Effector CD4-positive, alpha-beta T cell (primary cell): ENCODE results near the gene SMC1A.

Experiments
- DNase-seq: peaks from one replicate; pipeline ENCODE4 v3.0.0-alpha.2; 2020

Gene SMC1A

DNA sequence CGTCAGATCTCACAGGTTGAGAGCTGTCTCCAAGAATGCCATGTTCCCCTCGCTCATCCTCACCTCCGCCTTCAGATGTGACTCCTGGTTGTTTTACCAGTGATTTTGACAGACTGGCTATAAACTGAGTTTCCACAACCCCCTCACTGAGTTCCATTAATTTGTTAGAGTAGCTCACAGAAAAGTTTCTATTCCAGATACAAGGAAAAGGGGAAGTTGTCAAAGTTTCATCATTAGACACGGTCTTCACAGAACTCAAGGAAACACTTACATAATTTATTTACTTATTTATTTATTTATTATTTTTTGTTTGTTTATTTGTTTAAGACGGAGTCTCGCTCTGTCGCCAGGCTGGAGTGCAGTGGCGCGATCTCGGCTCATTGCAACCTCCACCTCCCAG is 85.4 kb downstream of the SMC1A start:
- no peak for DNase-seq

- DNase-seq, result no peak
Measured at GRCh38 chrX:53333853-53334252, 88.6 kb downstream of the SMC1A start.

DNA sequence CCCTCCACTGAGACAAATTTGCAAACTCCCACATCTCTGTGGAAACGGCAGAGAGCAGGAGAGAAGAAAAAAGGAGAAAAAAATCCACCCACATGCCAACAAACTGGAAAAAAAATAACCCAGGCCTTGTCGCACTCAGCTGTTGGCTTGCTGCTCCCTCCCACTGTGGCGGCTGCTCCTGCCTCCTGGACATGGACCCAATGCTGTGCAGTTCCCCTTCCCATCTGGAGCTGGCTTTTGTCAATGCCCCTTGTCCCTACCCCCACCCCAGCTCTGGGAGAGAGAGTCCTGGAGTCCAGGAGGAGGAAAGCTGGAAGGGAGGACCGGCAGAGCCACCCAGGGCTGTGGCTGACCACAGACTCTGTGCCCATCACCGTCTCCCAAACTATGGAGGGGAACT is 90.2 kb downstream of the SMC1A start:
- DNase-seq, result no peak

DNA sequence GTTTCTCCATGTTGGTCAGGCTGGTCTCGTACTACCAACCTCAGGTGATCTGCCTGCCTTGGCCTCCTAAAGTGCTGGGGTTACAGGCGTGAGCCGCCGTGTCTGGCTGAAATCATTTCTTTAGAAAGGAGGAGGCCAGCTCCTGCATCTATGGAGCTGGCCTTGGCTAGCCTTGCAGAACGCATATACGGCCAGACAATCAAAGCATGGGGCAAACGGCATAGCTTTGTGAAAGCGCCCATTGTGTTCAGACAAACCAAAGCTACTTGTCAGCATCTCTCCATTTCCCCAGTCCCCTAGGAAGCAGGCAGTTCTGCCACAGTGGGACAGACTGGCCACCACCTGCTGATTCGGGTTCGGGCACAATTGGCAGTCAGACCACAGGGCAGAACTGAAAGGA is 92.1 kb downstream of the SMC1A start:
- DNase-seq, result no peak

GRCh38 chrX:53324803-53325202 is 97.7 kb downstream of the SMC1A start:
- DNase-seq, result no peak
